GM06990 (cell line): Measurements from ENCODE around the gene RNF43.

ENCODE experiments used
- DNase-seq: peaks from one replicate; pipeline ENCODE4 v3.0.0-alpha.2; 2011; ENCODE audit not compliant: insufficient read length; ENCODE audit errors: extremely low read depth
- H3K27me3 ChIP-seq: replicated peaks from 2 replicates; pipeline ENCODE4 v1.6.0; 2011; ENCODE audit warnings: low read length; ENCODE audit not compliant: control insufficient read depth, insufficient read depth
- H3K36me3 ChIP-seq: 2 replicates; pipeline ENCODE4 v1.5.1; 2011; ENCODE audit warnings: low read length; ENCODE audit not compliant: control insufficient read depth, insufficient read depth
- H3K4me3 ChIP-seq: replicated peaks from 2 replicates; pipeline ENCODE4 v1.5.1; 2011; ENCODE audit warnings: low read depth, mild to moderate bottlenecking, control low read depth, low read length
- CTCF ChIP-seq: IDR thresholded peaks from 2 replicates; pipeline ENCODE4 v1.5.1; 2011; ENCODE audit warnings: low read length, control low read depth, mild to moderate bottlenecking, inconsistent platforms; ENCODE audit not compliant: insufficient read depth, poor library complexity, severe bottlenecking

The RNF43 gene

GRCh38 chr17:58375811-58376210 lies 41.5 kb downstream of the RNF43 start:
- H3K36me3 ChIP-seq, result no peaks in the 10 kb centered on the region
- no peak overlapping the region for H3K4me3 ChIP-seq

DNA sequence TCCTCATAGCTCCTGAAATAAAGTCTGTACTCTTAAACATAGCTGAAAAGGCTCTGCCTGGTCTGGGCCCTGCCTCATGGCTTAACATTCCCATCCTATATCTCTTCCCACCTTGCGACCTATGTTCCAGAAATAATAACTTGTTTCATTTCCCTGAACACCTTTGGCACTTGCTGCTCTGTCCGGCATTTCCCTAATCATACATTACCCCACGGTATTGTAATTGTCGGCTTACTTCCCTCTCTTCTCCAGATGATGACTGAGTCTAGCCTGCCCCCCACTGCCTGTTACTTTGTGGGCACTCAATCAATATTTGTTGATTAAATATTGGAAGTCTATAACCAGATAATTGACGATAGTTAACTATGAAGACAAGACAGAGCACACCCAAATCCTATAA lies 42.1 kb downstream of the RNF43 start:
- DNase-seq, result no peak
- Histone ChIP-seq H3K27me3 (no peaks in the 10 kb centered on the region), H3K36me3 (no peaks in the 10 kb centered on the region), H3K4me3 (no peak overlapping the region)
- no peak for TF ChIP-seq CTCF

More at GRCh38 chr17:58375811-58376210, 41.5 kb downstream of the RNF43 start:
- no peak for TF ChIP-seq CTCF
- no peaks in the 10 kb centered on the region for H3K27me3 ChIP-seq
- DNase-seq, result no peak

- TF ChIP-seq CTCF, result no peak
- Histone ChIP-seq H3K4me3 (no peak overlapping the region), H3K27me3 (no peaks in the 10 kb centered on the region), H3K36me3 (no peaks in the 10 kb centered on the region)
- DNase-seq, result no peak
Observed at GRCh38 chr17:58373923-58374322, 43.4 kb downstream of the RNF43 start.

DNA sequence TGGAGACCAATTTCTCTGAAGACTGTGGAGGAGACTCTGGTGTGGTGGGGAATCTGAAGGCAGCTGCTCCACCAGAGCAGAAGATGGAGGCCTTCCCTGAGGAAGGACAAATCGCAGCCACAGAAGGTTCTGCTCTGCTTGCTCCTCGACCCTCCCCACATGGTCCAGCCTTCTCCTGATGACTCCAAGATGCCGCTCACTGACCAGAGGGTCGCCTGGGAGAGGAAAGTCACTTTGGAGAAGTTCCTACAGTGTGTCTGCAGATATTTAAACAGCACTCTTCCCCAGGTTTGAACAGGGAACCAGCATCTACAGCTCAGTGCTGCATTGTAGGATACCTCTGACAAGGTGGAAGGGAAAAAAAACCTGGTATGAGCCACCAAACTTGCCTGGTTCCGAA lies 44.3 kb downstream of the RNF43 start:
- DNase-seq, result no peak
- no peak overlapping the region for H3K4me3 ChIP-seq
- no peaks in the 10 kb centered on the region for H3K36me3 ChIP-seq
- H3K27me3 ChIP-seq, result no peaks in the 10 kb centered on the region
- TF ChIP-seq CTCF, result no peak

GRCh38 chr17:58371300-58371950 lies 45.9 kb downstream of the RNF43 start:
- TF ChIP-seq CTCF, result no peak
- no peaks in the 10 kb centered on the region for H3K36me3 ChIP-seq
- no peaks in the 10 kb centered on the region for H3K27me3 ChIP-seq
- no peak for DNase-seq
- no peak overlapping the region for H3K4me3 ChIP-seq

DNA sequence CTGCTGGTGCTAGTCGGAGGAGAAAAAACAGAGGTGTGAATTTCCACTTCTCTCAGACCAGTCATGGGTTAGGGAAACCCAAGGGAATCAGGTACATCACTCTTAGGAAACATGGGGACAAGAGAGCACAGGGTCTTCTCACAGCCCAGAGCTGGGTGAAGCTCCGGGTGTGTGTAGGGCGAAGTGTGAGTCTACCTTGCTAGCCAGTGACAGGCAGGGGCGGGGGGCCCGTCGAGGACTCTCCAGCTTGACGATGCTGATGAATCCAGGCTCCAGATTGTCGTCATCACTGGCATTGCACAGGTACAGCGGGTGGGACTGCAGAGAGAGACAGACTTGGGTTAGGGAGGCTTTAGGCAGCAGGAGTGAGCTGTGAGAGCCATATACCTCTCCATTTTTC lies 46.6 kb downstream of the RNF43 start:
- no peak for TF ChIP-seq CTCF
- no peak for DNase-seq
- H3K27me3 ChIP-seq, result no peaks in the 10 kb centered on the region

More for the DNA sequence above, 46.6 kb downstream of the RNF43 start:
- Histone ChIP-seq H3K4me3 (no peak overlapping the region), H3K36me3 (no peaks in the 10 kb centered on the region)
